Measurements from ENCODE around the gene GAB1.
"Not testable (repeated sequence)": the region's sequence is repeated elsewhere in the genome, so short reads cannot be mapped to it uniquely, and the experiment has no call there.

Gene GAB1

GRCh38 chr4:143338313-143338712 is 1.6 kb downstream of the GAB1 start:
- DNase-seq (ENCODE audit: low read depth): no peak

- no peak for DNase-seq (ENCODE audit: low read depth)
Observed at GRCh38 chr4:143339497-143339896, 2.8 kb downstream of the GAB1 start.

- no peak for DNase-seq (ENCODE audit: low read depth)
Observed at GRCh38 chr4:143341186-143341755, 4.6 kb downstream of the GAB1 start.

- no peak for DNase-seq (ENCODE audit: low read depth)
Observed at GRCh38 chr4:143343276-143343831, 6.7 kb downstream of the GAB1 start.

GRCh38 chr4:143344041-143344440 is 7.4 kb downstream of the GAB1 start:
- DNase-seq (ENCODE audit: low read depth): no peak

- DNase-seq (ENCODE audit: low read depth): no peak
Observed at GRCh38 chr4:143344774-143345173, 8.1 kb downstream of the GAB1 start.

GRCh38 chr4:143345356-143345755 is 8.7 kb downstream of the GAB1 start:
- DNase-seq (ENCODE audit: low read depth): no peak

GRCh38 chr4:143346206-143346605 is 9.5 kb downstream of the GAB1 start:
- DNase-seq (ENCODE audit: low read depth): no peak

- DNase-seq (ENCODE audit: low read depth): no peak
Observed at GRCh38 chr4:143347484-143348111, 10.9 kb downstream of the GAB1 start.

GRCh38 chr4:143348233-143349077 is 11.8 kb downstream of the GAB1 start:
- DNase-seq (ENCODE audit: low read depth): no peak

- DNase-seq (ENCODE audit: low read depth): not testable (repeated sequence)
Observed at GRCh38 chr4:143349858-143350527, 13.3 kb downstream of the GAB1 start.

GRCh38 chr4:143351149-143351691 is 14.5 kb downstream of the GAB1 start:
- no peak for DNase-seq (ENCODE audit: low read depth)

- no peak for DNase-seq (ENCODE audit: low read depth)
Observed at GRCh38 chr4:143351774-143352451, 15.2 kb downstream of the GAB1 start.

- DNase-seq (ENCODE audit: low read depth): no peak
Observed at GRCh38 chr4:143352720-143353119, 16.0 kb downstream of the GAB1 start.

- DNase-seq (ENCODE audit: low read depth): no peak
Observed at GRCh38 chr4:143353797-143354196, 17.1 kb downstream of the GAB1 start.

GRCh38 chr4:143354990-143355389 is 18.3 kb downstream of the GAB1 start:
- DNase-seq (ENCODE audit: low read depth): no peak

GRCh38 chr4:143355540-143356217 is 19.0 kb downstream of the GAB1 start:
- no peak for DNase-seq (ENCODE audit: low read depth)

- DNase-seq (ENCODE audit: low read depth): no peak
Observed at GRCh38 chr4:143356493-143356892, 19.8 kb downstream of the GAB1 start.

- DNase-seq (ENCODE audit: low read depth): no peak
Observed at GRCh38 chr4:143357161-143357845, 20.6 kb downstream of the GAB1 start.

- no peak for DNase-seq (ENCODE audit: low read depth)
Observed at GRCh38 chr4:143358419-143358818, 21.7 kb downstream of the GAB1 start.

Measured in HS-5 (cell line).